Measurements from ENCODE around the gene KIF16B.

KIF16B gene

GRCh38 chr20:16432466-16433292, 140.6 kb downstream of the KIF16B start:
- DNase-seq (ENCODE audit: low spot score) = no peak

DNA sequence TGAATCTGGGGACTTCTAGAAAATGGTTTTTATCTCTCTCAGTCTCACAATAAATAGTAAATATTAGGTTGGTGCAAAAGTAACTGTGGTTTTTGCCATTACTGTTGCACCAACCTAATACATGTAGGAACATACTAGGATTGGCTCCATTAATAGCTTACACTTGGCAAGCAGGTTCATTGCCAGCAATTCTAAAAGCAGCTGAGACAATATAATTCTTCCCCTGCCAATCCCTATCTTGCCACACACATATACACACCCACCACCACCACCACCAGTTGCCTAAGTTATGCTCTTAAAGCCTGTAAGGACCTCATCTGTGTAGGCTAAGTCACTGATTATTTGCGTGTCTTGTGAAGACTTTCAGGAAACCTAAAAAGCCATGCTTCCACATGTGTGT, 145.1 kb downstream of the KIF16B start:
- no peak for DNase-seq (ENCODE audit: low spot score)

DNA sequence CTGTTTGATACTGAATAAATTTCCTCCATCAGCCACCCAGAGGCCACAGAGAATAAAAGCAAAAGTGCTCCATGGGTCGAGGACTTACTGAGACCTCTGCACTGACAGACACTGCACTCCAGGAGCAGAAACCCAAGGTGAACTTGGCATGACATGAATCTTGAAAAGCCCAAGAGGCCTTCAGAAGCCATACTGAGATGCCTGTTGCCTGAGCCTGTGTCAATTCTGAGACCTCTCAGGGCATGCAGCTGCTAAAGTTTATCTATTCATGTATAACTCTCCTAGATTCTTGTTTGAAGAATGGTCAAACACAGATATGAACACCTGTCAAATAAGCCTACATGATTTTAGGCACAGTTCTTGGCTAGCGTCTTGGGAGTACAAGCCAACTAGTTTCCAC, 145.7 kb downstream of the KIF16B start:
- no peak for DNase-seq (ENCODE audit: low spot score)

GRCh38 chr20:16424780-16425179, 148.5 kb downstream of the KIF16B start:
- no peak for DNase-seq (ENCODE audit: low spot score)

DNA sequence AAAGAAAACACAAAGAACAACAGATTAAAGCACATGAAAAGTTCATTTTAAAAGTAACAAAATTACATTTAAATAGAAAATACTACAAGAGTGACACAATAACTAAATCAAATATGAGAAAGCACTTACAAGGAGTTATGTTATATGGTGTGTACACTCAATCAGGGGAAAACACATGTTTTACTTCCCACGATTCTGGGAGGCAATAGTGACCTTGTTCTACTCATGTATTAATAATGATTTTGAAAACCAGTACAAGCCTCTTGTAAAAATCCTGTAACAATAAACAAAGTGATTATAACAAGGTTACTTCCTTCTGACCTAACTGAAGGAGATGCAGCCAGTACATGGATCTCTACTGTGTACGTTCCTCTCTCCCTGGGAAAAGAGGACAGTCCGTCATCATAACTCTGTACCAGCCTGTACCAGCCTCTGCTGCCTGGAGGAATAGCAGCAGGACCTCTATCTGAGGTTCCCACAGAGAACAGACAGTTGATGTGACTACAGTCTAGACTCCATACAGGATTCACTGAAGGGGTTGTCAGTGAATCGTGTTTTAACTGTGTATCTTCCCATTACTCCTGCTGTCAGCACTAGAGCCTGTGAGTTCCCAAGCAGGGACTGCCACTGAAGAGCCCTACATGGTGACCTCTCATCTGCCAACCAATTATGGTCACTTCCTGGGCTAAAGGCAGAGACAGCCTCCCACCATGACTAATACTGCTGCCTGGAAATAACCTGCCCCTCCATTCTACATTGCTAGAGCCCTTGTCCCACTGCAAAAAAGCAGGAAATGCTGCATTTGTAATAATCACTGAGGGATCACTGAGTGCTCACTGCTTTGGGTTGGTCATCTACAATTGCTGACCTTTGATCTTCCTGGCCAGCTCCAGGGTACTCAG, 149.7 kb downstream of the KIF16B start:
- no peak for DNase-seq (ENCODE audit: low spot score)

DNA sequence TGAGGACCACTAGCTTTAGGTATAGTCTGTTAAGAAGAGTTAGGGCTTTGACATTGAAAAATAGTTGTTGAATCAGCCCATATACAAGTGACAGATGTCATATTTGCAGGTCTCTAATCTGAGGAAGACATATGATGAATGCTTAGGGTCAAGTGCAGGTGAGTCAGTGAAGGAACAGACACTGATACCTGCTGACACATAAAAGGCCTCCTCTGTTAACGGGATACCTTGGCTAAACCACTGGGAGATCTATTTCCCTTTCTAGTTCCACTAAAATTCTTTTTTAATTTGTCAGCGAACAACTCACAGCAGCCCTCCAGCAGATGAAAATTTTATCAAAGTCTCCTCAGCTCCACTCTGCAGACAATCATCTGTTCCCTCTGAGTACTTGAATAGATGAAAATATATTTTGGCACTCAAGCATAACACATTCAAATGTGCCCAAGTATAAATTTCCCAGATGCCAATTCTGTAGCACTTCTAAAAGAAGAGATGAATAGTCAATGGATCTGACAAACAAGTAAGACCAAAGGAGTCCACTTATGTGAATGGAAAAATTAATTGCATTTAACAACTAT, 154.0 kb downstream of the KIF16B start:
- DNase-seq (ENCODE audit: low spot score) = no peak

DNA sequence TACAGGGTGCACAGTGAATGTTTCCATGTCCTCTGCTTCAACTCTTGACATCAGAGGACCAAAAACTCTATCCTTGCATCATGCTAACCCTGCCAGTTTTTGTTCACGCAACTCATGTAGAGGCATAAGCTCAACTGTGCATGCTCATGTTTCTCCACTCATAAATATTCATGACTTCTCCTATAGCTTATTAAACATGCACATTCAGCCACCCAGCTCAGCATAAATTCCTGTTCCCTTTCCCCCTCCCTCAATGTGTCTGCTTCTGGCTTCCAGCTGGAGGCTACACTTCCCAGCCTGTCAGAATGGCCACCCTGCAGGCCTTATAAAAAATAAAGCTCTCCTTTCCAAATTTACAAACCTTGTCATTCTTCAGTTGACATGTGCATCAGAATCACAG, 154.6 kb downstream of the KIF16B start:
- DNase-seq (ENCODE audit: low spot score) = no peak

DNA sequence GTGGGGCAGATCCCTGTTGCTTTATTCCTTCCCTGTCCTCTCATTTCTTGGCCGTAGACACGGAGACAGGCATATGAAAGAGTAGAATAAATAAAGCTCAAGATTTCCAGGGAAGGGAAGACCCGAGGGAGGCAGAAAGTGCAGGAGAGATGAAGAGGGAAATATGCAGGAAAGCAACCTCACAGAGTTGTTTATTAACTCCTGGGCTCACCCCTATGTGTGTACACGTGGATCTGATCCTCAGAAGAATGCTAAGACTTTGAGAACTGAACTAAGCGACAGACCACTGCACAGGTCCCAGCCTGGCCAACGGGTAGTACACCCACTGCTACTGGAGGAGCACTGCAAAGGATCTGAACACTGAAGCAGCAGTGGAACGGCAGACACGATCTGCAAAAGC, 156.2 kb downstream of the KIF16B start:
- no peak for DNase-seq (ENCODE audit: low spot score)

GRCh38 chr20:16415071-16416053, 157.9 kb downstream of the KIF16B start:
- DNase-seq (ENCODE audit: low spot score) = no peak

GRCh38 chr20:16412906-16413305, 160.3 kb downstream of the KIF16B start:
- no peak for DNase-seq (ENCODE audit: low spot score)

DNA sequence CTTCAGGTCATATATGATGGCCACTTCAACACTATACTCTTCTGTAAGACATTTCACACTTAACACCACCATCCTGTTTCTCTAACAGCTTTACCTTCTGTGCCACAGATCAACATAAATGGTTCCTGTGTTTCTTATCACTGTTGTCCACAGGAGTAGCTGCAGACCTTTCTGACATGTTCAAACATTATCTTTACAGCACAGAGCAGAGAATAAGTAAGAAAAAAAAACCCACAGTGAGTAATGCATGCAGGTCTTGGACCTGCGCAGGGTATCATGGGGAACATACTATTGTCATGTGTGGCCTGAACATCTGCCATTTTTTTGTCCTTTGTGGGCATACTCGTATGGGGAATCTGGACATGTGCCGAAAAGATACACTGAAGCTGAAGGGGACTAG, 161.9 kb downstream of the KIF16B start:
- no peak for DNase-seq (ENCODE audit: low spot score)

- no peak for DNase-seq (ENCODE audit: low spot score)
Measured at GRCh38 chr20:16410626-16411025, 162.6 kb downstream of the KIF16B start.

GRCh38 chr20:16408981-16409380, 164.3 kb downstream of the KIF16B start:
- DNase-seq (ENCODE audit: low spot score) = no peak

- DNase-seq (ENCODE audit: low spot score) = no peak
Measured at GRCh38 chr20:16407251-16408067, 165.8 kb downstream of the KIF16B start.

DNA sequence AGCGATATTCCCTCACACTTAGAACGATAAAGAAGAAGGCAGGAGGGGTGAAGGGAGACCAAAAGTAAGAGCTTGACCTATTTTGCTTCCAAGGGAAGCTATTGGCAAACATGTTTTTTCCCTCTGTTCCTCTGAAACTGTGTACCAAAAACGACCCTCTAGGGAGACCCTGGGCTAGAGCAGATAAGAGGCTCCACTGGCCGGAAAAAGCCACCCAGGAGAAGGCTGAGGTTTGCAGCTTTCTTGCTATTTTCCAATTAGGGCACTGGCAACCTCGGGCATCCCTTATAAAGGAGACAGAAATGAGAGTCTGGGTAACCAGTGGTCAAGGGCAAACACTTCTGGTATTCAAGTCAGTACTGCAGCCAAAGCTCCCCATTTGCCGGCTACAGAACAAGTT, 168.0 kb downstream of the KIF16B start:
- DNase-seq (ENCODE audit: low spot score) = no peak

GRCh38 chr20:16404640-16405039, 168.6 kb downstream of the KIF16B start:
- DNase-seq (ENCODE audit: low spot score) = no peak

GRCh38 chr20:16404171-16404570, 169.1 kb downstream of the KIF16B start:
- DNase-seq (ENCODE audit: low spot score) = no peak

GRCh38 chr20:16400234-16400633, 173.0 kb downstream of the KIF16B start:
- DNase-seq (ENCODE audit: low spot score) = no peak

DNA sequence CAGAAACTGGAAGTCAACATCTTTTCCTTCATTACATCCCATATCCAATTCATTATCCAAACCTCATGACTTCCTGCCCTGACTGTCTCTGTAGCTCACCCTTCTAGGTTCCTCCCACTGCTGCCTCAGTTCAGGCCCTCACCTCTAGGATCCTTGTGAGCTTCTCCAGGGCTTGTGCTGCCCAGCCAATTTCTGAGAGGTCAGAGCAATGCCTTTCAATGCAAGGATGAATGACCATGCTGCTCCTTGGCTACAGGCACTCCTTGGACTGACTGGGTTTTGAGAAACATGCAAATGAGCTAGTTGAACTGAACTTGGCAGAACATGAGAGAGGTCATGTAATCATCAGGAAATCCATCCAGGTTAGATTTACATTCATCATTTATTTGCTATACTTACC, 173.4 kb downstream of the KIF16B start:
- DNase-seq (ENCODE audit: low spot score) = no peak

DNA sequence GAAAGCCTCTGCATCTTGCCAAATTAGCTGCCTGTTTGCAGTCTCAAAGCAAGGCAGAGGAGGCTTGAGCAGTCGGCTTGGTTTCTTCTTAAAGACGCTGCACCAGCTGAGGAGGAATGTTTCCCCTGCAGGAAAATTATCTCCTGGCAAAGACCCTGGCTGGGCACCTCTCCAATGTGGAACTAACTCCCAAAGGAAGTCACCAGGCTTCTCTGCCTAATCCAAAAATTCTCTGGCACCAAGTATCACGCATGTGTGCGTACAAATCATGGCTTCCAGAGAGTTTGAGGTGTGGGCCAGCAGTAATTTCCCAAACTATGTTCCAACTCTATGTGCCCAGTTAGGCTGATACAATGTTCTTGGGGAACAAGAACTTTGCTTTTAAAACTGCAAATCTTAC, 176.2 kb downstream of the KIF16B start:
- no peak for DNase-seq (ENCODE audit: low spot score)

- DNase-seq (ENCODE audit: low spot score) = no peak
Measured at GRCh38 chr20:16395366-16395765, 177.9 kb downstream of the KIF16B start.
